Spinal cord (tissue), 10 donors: ENCODE measurements around the gene PDE5A. TPM values are rescaled to one million over a fixed set of nuclear protein-coding genes. Genes with fewer than 3 reads are reported as not detected.

Source experiments
- DNase-seq, 6 donors: peaks; one replicate each; pipeline versions ENCODE4 v3.0.0 to v3.0.0-alpha.2; 2013 to 2015; ENCODE audit warnings: low spot score in 6 of 6, low read depth in 4 of 6
- H3K27ac ChIP-seq: one replicate; pipeline ENCODE4 v1.5.1; 2013; ENCODE audit warnings: low read depth, low read length, control low read depth
- H3K27me3 ChIP-seq: one replicate; pipeline ENCODE4 v1.6.1; 2013; ENCODE audit warnings: low read length; ENCODE audit not compliant: control insufficient read depth, insufficient read depth
- H3K36me3 ChIP-seq: one replicate; pipeline ENCODE4 v1.6.1; 2013; ENCODE audit warnings: low read length; ENCODE audit not compliant: control insufficient read depth, insufficient read depth
- H3K4me1 ChIP-seq: one replicate; pipeline ENCODE4 v1.6.1; 2013; ENCODE audit warnings: low read length; ENCODE audit not compliant: control insufficient read depth, insufficient read depth
- H3K4me3 ChIP-seq: one replicate; pipeline ENCODE4 v1.5.1; 2013; ENCODE audit warnings: low read depth, low read length, control low read depth
- H3K9me3 ChIP-seq: one replicate; pipeline ENCODE4 v1.6.1; 2013; ENCODE audit warnings: low read length; ENCODE audit not compliant: control insufficient read depth, insufficient read depth
- WGBS: methylation state at CpG from one replicate; pipeline ENCODE4 v1.1.5; 2013; ENCODE audit warnings: missing lambda C conversion rate; ENCODE audit not compliant: insufficient coverage; 5-methylcytosine and 5-hydroxymethylcytosine counted together
- polyA plus RNA-seq, 2 donors: library from polyadenylated mRNA; unstranded; fragments of 120-200 nt; gene quantifications; one replicate each; pipeline ENCODE4 v1.2.1, GENCODE V29; 2013; ENCODE audit not compliant: insufficient read length in 2 of 2
- total RNA-seq, 2 donors: library from RNA; depleted of rRNA in 1 of 2; stranded (reverse); fragments of 120-200 nt in 1 of 2; fragments of >200 nt in 1 of 2; gene quantifications; one replicate each; pipeline versions ENCODE4 v1.2.3 to v1.2.4, GENCODE V29; 2013 to 2014
- donor health status: healthy.

PDE5A gene
- total and polyA plus RNA-seq, 4 donors: 21.1 to 73.6 (median 38.1) TPM

DNA sequence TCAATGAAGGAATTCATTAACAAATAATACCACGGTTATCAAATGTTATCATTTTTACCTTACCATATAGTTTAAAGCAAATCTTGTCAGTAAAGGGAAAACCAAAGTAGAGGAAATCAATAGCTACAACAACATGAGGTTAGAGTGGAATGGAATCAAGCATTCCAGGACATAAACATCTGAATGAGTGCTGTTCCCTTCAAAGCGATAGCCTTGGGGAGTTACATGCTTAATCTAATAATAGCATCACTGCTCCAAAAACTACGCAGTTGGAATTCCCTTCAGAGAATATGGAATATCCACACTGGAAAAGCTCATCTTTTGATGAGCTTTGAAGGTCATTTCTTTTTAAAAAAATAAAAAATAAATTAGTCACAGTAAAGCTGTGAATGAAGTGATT is 31.2 kb downstream of the PDE5A start:
- Histone ChIP-seq H3K27me3 (no peaks in the 10 kb centered on the region), H3K27ac (no peak overlapping the region), H3K36me3 (no peaks in the 10 kb centered on the region), H3K9me3 (no peaks in the 10 kb centered on the region), H3K4me1 (no peaks in the 10 kb centered on the region), H3K4me3 (no peak overlapping the region)
- no CpG with 5 or more reads among the region's 3 CpGs for WGBS
- DNase-seq: no peak

DNA sequence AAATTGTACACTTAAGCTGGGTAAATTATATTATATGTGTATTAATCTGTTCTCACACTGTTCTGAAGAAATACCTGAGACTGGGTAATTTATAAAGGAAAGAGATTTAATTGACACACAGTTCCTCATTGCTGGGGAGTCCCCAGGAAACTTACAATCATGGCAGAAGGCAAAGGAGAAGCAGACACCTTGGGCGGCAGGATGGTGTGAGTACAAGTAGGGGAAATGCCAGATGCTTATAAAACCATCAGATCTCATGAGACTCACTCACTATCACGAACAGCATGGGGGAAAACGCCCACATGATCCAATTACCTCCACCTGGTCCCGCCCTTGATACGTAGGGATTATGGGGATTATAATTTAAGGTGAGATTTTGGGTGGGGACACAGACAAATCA is 34.9 kb downstream of the PDE5A start:
- Histone ChIP-seq H3K27me3 (no peaks in the 10 kb centered on the region), H3K36me3 (no peaks in the 10 kb centered on the region), H3K9me3 (no peaks in the 10 kb centered on the region), H3K4me1 (no peaks in the 10 kb centered on the region), H3K27ac (no peak overlapping the region), H3K4me3 (no peak overlapping the region)
- WGBS: no CpG with 5 or more reads among the region's 5 CpGs
- no peak for DNase-seq

DNA sequence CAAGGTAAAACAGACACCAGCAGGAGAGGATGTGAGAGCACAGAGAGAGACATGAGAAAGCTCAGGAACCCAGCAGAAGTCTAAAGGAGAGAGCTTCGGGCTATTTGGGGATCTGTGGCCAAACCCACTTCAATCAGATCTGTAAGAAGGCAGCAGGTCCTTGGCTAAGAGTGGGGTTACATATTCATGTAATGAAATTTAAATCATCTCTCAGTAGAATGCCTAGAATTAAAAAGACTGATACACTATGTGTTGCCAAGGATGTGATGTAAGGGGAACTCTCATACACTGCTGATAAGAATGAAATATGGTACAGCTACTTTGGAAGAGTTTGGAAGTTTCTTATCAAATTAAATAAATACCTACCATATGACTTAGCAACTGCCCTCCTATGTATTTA is 35.8 kb downstream of the PDE5A start:
- Histone ChIP-seq H3K27me3 (no peaks in the 10 kb centered on the region), H3K9me3 (no peaks in the 10 kb centered on the region), H3K36me3 (no peaks in the 10 kb centered on the region), H3K4me1 (no peaks in the 10 kb centered on the region), H3K4me3 (no peak overlapping the region), H3K27ac (no peak overlapping the region)
- WGBS: no CpG with 5 or more reads among the region's 1 CpG
- DNase-seq: no peak

DNA sequence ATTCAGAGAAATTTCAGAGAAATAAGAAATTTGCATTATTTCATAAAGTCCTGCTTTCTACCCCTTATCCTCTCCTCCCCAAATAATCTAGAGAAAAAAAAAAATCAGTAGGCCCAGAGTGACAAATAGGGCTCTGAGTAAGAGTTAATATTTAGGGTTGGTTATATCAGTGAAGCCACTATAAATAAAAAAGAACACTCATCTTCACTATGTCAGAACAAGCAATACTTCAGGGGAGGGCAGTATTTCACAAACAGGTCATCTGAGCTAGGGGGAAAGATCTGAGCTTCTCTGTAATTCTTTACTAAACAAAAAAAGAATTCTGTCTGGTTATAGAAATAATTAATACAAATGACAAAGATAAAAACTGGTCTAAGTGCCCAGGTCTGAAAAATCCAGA is 39.4 kb downstream of the PDE5A start:
- Histone ChIP-seq H3K36me3 (no peaks in the 10 kb centered on the region), H3K4me3 (no peak overlapping the region), H3K4me1 (no peaks in the 10 kb centered on the region), H3K27ac (no peak overlapping the region), H3K27me3 (no peaks in the 10 kb centered on the region), H3K9me3 (no peaks in the 10 kb centered on the region)
- DNase-seq: no peak

DNA sequence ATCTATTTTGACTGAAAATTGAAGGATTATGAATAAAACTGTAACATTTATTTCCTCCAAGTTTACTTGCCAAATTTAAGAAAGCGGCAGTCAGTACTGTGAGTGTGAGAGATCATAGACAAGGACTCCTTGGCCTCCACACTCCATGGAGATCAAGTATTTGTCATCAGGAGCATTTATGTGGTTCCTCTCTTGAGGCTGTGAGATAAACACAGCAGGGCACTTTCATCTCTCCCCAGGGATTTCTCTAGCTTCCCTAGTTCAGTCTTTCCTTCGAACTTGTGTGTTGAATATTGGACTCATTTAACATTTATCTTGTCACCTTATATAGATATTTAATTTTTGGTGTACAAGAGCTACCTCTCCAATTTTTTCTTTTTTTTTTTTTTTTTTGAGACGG is 40.8 kb downstream of the PDE5A start:
- Histone ChIP-seq H3K9me3 (no peaks in the 10 kb centered on the region), H3K4me1 (no peaks in the 10 kb centered on the region), H3K36me3 (no peaks in the 10 kb centered on the region), H3K27ac (no peak overlapping the region), H3K27me3 (no peaks in the 10 kb centered on the region), H3K4me3 (no peak overlapping the region)
- DNase-seq: no peak
- WGBS: no CpG with 5 or more reads among the region's 3 CpGs

DNA sequence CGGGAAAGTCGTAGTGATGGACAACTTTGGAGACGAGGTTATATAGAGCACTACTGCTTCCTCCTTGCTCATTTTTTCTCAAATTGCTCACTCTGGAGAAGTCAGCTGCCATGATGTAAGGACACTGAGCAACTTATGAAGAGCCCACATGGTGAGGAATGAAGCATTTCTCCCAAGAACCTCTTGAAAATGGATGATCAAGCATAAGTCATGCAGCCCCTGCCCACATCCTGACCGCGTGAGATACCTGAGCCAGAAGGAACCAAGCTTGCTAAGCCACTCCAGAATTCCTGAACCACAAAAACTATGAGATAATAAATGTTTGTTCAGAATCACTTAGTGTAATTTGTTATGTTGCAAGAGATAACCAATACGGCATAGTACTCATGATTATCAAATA is 42.8 kb downstream of the PDE5A start:
- no peak overlapping the region for H3K27ac ChIP-seq
- WGBS: 100% methylated on average over 1 of the region's 6 CpGs
- H3K36me3 ChIP-seq: no peaks in the 10 kb centered on the region
- H3K4me1 ChIP-seq: no peaks in the 10 kb centered on the region
- no peak for DNase-seq
- no peaks in the 10 kb centered on the region for H3K27me3 ChIP-seq
- no peaks in the 10 kb centered on the region for H3K9me3 ChIP-seq
- no peak overlapping the region for H3K4me3 ChIP-seq

DNA sequence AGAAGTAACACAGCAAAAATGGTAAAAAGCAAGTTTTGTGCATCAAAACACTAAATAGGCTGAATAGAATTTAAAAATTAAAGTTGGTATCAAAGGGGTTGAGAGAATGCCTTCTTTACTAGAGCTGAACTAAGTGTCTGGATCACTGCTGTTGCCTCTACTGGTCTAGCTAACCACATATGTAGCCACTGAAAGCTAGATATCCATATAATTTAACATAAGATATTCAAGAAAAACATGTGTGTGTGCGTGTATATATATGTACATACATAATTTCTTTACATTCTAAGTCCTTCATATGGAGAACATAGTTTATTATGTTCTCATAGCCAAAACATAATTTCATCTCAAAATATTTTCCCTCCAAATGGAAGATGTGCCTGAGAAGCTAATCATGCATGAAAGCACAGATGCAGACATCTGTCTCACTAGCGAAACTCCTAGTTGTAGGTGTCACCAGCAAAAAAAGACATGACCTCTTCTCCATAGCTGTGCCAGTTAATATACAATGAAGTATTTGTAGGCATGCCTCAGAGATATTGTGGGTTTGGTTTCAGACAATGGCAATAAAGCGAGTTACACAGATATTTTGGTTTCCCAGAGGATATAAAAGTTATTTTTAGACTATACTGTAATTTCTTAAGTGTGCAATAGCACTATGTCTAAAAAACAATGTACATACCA is 47.3 kb downstream of the PDE5A start:
- Histone ChIP-seq H3K4me3 (no peak overlapping the region), H3K4me1 (no peaks in the 10 kb centered on the region), H3K36me3 (no peaks in the 10 kb centered on the region), H3K9me3 (no peaks in the 10 kb centered on the region), H3K27me3 (no peaks in the 10 kb centered on the region), H3K27ac (no peak overlapping the region)
- no peak for DNase-seq
- no CpG with 5 or more reads among the region's 3 CpGs for WGBS

DNA sequence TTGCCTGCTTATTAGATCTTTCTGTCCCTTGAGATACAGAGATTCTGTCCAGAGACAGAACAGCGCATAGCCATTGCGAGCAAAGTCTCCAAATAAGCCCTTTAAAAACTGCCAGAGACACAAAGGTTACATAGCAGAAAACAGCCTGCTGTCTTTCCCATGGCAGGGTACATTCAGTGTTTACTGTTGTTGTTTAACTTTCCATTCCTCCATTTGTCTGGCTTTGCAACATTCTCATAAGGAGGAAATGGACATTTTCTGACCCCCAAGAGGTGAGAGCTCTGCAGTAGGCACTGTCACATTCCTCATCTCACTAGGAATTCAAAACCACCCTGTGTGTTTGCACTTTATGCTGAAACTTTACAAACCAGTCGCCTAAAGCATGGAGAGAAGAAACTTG is 48.3 kb downstream of the PDE5A start:
- WGBS: 81% methylated on average over 3 of the region's 3 CpGs
- H3K4me1 ChIP-seq: no peaks in the 10 kb centered on the region
- H3K4me3 ChIP-seq: no peak overlapping the region
- peak in 1 of 6 donors; percentile 6 for DNase-seq
- H3K9me3 ChIP-seq: no peaks in the 10 kb centered on the region
- no peaks in the 10 kb centered on the region for H3K36me3 ChIP-seq
- H3K27me3 ChIP-seq: no peaks in the 10 kb centered on the region
- H3K27ac ChIP-seq: no peak overlapping the region

DNA sequence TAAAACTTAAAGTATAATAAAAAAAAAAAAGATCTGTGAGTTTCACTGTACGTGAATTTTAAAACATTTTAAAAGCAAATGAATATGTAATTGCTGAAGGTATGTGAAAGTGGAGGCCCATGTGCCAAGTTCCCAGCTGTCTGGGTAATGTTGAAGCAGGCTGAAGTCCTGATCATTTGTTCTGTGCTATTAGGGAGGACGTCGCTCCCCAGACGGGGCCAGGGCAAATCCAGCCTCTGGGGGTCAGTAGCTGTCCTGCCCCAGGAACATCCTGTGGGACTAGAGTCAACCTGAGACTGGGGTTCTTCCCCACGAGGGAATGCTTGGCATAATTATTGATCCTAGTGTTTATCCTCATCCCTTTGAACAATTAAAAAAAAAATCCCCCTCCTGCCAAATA is 48.8 kb downstream of the PDE5A start:
- Histone ChIP-seq H3K36me3 (no peaks in the 10 kb centered on the region), H3K4me1 (no peaks in the 10 kb centered on the region), H3K4me3 (no peak overlapping the region), H3K27ac (no peak overlapping the region), H3K9me3 (no peaks in the 10 kb centered on the region), H3K27me3 (no peaks in the 10 kb centered on the region)
- WGBS: 93% methylated on average over 4 of the region's 5 CpGs
- no peak for DNase-seq

DNA sequence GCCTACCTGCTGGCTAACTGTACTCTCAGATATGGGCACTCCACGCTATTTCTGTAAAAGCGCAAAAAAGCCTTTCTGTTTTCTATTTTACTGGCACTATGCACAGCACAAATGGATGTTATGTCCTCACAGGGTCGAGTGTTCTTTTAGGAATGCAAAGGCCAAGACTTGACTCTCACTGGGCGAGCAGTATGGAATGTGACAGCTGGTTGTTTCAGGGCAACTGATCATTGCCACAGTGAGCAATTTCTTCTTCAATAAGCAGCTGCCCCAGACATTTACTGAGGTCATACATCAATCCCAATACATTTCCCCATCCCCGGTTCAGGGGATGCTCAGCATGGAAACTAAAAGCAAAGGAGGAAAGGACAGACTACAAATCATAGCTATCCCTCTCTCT is 58.2 kb downstream of the PDE5A start:
- no peaks in the 10 kb centered on the region for H3K27me3 ChIP-seq
- peak overlapping the region; percentile 41 for H3K27ac ChIP-seq
- DNase-seq: peak in 2 of 6 donors; percentile 4 to 31
- 28% methylated on average over 5 of the region's 5 CpGs for WGBS
- H3K36me3 ChIP-seq: no peaks in the 10 kb centered on the region
- H3K9me3 ChIP-seq: no peaks in the 10 kb centered on the region
- H3K4me1 ChIP-seq: no peaks in the 10 kb centered on the region
- H3K4me3 ChIP-seq: no peak overlapping the region
